ENCODE data around the gene C16orf96. TPM values are rescaled to one million over a fixed set of nuclear protein-coding genes. Genes with fewer than 3 reads are reported as not detected.

Gene C16orf96
- total RNA-seq, 2 donors from 2014 or later = 0.08 TPM; not detected in 1

DNA sequence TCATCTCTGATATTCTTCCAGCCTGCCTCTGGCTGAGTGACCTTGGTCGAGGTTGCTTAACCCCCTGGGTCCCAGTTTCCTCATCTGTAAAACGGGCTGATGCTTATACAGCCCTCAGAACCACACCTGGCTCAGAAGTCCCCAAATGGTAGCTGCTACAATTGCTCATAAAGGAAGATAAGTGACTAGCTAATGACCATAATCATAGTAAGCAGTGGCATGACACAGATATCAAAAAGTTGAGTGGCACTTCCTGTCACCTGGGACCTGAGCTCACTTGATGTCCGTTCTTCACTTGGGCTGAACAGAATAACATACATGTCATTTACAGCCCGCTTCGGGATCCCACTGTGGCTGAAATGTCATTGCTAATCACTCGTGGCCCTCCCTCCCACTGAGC lies 70.3 kb downstream of the C16orf96 start:
- H3K4me3 ChIP-seq = peak overlapping the region; percentile 98
- intact Hi-C loops (cut with DNase I) = no loop called here
- DNase-seq = no peak

DNA sequence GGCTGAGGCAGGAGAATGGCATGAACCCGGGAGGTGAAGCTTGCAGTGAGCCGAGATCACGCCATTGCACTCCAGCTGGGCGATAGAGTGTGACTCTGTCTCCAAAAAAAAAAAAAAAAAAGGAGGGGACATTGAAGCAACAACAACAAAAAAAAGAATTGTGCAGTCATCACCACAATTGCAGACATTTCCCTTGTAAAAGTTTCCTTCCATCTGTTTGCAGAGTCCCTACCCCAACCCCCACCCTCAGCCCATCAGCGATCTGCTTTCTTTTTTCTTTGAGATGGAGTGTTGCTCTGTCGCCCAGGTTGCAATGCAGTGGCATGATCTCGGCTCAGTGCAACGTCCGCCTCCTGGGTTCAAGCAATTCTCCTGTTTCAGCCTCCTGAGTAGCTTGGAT lies 72.1 kb downstream of the C16orf96 start:
- no peak for DNase-seq
- H3K36me3 ChIP-seq = no peaks in the 10 kb centered on the region
- H3K27me3 ChIP-seq = no peaks in the 10 kb centered on the region
- H3K4me1 ChIP-seq = peaks cover 10% of the 10 kb centered on the region
- H3K4me3 ChIP-seq = no peak overlapping the region
- TF ChIP-seq, protein P1, sequence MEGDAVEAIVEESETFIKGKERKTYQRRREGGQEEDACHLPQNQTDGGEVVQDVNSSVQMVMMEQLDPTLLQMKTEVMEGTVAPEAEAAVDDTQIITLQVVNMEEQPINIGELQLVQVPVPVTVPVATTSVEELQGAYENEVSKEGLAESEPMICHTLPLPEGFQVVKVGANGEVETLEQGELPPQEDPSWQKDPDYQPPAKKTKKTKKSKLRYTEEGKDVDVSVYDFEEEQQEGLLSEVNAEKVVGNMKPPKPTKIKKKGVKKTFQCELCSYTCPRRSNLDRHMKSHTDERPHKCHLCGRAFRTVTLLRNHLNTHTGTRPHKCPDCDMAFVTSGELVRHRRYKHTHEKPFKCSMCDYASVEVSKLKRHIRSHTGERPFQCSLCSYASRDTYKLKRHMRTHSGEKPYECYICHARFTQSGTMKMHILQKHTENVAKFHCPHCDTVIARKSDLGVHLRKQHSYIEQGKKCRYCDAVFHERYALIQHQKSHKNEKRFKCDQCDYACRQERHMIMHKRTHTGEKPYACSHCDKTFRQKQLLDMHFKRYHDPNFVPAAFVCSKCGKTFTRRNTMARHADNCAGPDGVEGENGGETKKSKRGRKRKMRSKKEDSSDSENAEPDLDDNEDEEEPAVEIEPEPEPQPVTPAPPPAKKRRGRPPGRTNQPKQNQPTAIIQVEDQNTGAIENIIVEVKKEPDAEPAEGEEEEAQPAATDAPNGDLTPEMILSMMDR (IDR thresholded peaks at IDR 0.05) = no peak
- H3K9me3 ChIP-seq = no peaks in the 10 kb centered on the region
- intact Hi-C loops (cut with DNase I) = no loop called here
- no peak overlapping the region for H3K9ac ChIP-seq (ENCODE audit: low read depth in 2 of 2, low read length in 2 of 2)
- no peak overlapping the region for H3K27ac ChIP-seq

More for the DNA sequence above, 70.3 kb downstream of the C16orf96 start:
- H3K9me3 ChIP-seq = no peaks in the 10 kb centered on the region
- H3K4me1 ChIP-seq = peaks cover 10% of the 10 kb centered on the region
- H3K36me3 ChIP-seq = no peaks in the 10 kb centered on the region
- TF ChIP-seq, protein P1 (IDR thresholded peaks at IDR 0.05) = no peak
- H3K27me3 ChIP-seq = no peaks in the 10 kb centered on the region
- H3K9ac ChIP-seq (ENCODE audit: low read depth in 2 of 2, low read length in 2 of 2) = peak overlapping the region in 1 of 2 donors; percentile 83
- H3K27ac ChIP-seq = no peak overlapping the region

DNA sequence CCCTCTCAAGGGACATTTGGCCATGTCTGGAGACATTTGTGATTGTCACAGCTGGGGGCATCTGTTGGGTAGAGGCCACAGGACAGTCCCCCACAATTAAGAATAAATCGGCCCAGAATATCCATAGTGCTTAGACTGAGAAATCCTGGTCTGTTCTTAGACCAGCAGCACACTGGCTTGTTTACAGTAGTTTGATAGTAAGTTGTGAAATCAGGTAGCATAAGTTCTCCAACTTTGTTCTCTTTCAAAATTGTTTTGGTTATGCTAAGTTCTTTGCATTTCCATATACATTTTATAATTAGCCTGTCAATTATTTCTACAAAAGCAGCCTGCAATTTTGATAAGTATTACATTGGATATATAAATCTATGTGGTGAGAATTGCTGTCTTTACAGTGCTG lies 75.3 kb downstream of the C16orf96 start:
- no peaks in the 10 kb centered on the region for H3K9me3 ChIP-seq
- peaks cover 3% of the 10 kb centered on the region for H3K4me1 ChIP-seq
- H3K4me3 ChIP-seq = no peak overlapping the region
- DNase-seq = no peak
- H3K9ac ChIP-seq (ENCODE audit: low read depth in 2 of 2, low read length in 2 of 2) = no peak overlapping the region
- H3K36me3 ChIP-seq = no peaks in the 10 kb centered on the region
- H3K27ac ChIP-seq = no peak overlapping the region
- no peaks in the 10 kb centered on the region for H3K27me3 ChIP-seq
- TF ChIP-seq, protein P1 (IDR thresholded peaks at IDR 0.05) = no peak
- intact Hi-C loops (cut with DNase I) = no loop called here

DNA sequence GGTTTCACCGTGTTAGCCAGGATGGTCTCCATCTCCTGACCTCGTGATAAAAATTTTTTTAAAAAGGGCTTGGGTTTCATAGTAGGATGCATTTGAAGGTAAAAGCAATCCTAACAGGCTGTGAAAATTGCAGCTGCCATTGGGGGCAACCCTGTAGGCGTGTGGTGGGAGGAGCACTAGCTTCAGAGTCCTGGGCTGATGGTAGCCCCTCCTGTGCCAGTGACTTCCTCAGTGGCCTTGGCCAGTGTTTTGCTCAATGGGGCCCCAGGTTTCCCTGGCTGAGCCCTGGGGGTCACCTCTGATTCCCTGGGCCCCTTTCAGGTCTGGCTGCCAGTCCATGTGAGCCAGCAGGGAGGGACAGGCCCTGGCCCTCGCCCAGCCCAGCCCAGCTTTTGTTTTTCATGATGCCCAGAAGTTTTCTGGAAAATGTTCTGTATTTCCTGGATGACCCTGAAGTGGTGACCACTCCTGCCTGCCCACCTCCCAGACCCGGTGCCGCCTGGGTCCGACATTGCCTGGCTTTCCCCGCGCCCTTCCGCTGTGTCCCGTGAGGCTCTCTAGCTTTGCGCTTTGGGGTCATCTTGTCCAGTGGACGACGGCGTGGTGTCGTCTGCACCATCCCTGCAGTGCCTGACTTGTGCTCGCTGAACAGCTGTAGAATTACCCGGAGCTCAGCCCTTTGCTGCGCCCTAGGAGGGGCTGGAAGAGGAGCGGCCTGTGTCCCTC lies 77.9 kb downstream of the C16orf96 start:
- Histone ChIP-seq H3K27me3 (no peaks in the 10 kb centered on the region), H3K9me3 (no peaks in the 10 kb centered on the region), H3K36me3 (no peaks in the 10 kb centered on the region), H3K9ac (ENCODE audit: low read depth in 2 of 2, low read length in 2 of 2) (no peak overlapping the region), H3K4me3 (no peak overlapping the region), H3K27ac (no peak overlapping the region), H3K4me1 (no peaks in the 10 kb centered on the region)
- TF ChIP-seq, protein P1 (IDR thresholded peaks at IDR 0.05) = no peak
- DNase-seq = no peak
- intact Hi-C loops (cut with DNase I) = no loop called here

DNA sequence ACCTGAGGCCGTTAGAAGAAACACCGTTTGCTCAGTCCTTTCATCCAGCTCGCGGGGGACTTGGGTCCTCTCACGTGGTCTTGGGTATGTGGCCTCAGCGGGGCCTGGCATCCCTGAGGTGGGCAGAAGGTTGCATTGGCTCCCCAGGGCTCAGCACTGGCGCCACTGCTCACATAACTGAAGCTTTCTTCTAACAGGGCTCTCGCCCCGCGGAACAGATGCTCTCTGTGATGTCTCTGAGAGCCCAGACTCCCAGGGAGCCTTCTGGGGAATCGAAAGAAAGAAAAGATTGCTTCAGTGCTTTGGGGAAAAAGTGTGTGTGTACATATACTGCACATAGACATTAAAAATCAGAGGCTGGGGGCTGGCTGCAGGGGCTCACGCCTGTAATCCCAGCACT lies 78.6 kb downstream of the C16orf96 start:
- intact Hi-C loops (cut with DNase I) = no loop called here
- H3K36me3 ChIP-seq = no peaks in the 10 kb centered on the region

More for the DNA sequence above, 78.6 kb downstream of the C16orf96 start:
- H3K9ac ChIP-seq (ENCODE audit: low read depth in 2 of 2, low read length in 2 of 2) = no peak overlapping the region
- TF ChIP-seq, protein P1 (IDR thresholded peaks at IDR 0.05) = no peak
- H3K4me3 ChIP-seq = no peak overlapping the region
- H3K4me1 ChIP-seq = no peaks in the 10 kb centered on the region
- no peak overlapping the region for H3K27ac ChIP-seq
- no peak for DNase-seq
- H3K9me3 ChIP-seq = no peaks in the 10 kb centered on the region
- H3K27me3 ChIP-seq = no peaks in the 10 kb centered on the region

Data from colonic mucosa (tissue), 4 donors.